ENCODE data around the gene NPIPA5. TPM values are rescaled to one million over a fixed set of nuclear protein-coding genes. Genes with fewer than 3 reads are reported as not detected.

The NPIPA5 gene
- total RNA-seq = 2.1 and 2.7 TPM in 2 replicates

GRCh38 chr16:15378194-15378593 is at the start of gene NPIPA5:
NPIPA5 (minus strand) TSS chr16:15378294; CDS start chr16:15378294, 0 bp downstream.

DNA sequence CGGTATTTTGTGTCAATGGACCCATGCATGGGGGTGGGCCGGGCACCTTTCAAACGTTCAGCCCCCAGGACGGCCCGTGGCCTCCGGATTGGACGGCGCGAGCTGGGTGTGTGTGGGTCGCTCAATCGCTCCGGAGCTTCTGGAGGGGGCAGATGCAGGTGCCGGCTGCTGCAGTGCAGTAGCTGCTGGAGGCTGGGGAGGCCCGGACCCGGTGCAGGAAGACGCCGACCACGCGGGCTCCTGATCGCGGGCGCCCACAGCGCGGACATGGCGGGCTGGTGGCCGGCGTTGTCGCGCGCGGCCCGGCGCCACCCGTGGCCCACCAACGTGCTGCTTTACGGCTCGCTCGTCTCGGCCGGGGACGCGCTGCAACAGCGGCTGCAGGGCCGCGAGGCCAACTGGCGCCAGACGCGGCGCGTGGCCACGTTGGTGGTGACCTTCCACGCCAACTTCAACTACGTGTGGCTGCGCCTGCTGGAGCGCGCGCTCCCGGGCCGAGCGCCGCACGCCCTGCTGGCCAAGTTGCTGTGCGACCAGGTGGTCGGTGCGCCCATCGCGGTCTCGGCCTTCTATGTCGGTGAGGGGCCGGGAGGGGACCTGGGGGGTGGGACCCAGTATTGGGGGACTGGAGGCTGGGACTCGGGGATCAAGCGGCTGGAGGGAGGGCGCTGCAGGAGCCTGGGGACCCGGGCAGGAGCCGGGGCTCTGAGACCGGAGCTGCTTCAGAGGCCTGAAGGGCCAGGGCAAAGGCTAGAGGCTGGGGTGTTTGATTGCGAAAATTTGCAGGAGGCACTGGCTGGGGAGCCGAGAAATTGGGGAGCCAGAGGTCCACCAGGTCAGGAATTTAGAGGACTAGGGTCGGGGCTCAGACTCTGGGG is 17.8 kb upstream of the NPIPA5 start, which contains the start of gene MPV17L:
Gene MPV17L (plus strand): TSS at position 124 of the 878 bp plus-strand sequence. CDS start 144 bp downstream, at position 268.

Other genes with a start within 250 kb of the NPIPA5 start
- gene MPV17L, start 17.5 kb upstream of the NPIPA5 start, total RNA-seq = 0.50 and 0.59 TPM in 2 replicates
- gene BMERB1, start 56.3 kb upstream of the NPIPA5 start, total RNA-seq = 15.0 and 19.3 TPM in 2 replicates

All from bronchus fibroblast of lung (primary cell).